Fibroblast of pulmonary artery (primary cell): ENCODE results near the gene PIP4P1.
A peak's percentile ranks its signal among the peaks of the same experiment; 100 is the strongest.

ENCODE experiments used
- DNase-seq: peaks from one replicate; pipeline ENCODE4 v3.0.0-alpha.2; 2010; ENCODE audit warnings: low read depth
- H3K4me3 ChIP-seq: replicated peaks from 2 replicates; pipeline ENCODE4 v1.5.1; 2011; ENCODE audit warnings: low read depth, mild to moderate bottlenecking, control low read depth, low read length, moderate library complexity
- TF ChIP-seq, protein P1 (sequence below): IDR thresholded peaks from 2 replicates; pipeline ENCODE4 v1.5.1; 2011; ENCODE audit warnings: mild to moderate bottlenecking, control low read depth, low read length, inconsistent platforms; ENCODE audit errors: missing control alignments

Gene PIP4P1

DNA sequence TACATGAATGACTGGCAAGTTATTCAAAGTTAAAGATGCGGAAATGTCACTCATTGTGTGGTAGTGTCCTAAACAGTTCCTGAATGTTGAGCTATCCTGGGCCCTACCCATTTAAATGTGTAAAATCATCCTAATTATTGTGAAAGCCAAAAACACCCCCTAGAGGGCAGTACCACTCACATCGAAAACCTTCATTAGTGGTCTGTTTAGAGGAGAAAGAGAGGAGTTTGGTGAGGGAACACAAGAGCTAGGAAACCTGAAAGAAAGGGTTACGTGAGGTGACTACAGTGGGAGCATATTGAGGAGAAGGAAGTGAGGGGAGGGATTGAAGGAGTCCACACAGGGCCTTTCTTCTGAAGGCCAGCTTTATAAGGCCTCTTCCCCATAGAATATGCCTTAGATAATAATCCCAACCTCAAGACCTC, 45.4 kb downstream of the PIP4P1 start:
- TF ChIP-seq, protein P1, sequence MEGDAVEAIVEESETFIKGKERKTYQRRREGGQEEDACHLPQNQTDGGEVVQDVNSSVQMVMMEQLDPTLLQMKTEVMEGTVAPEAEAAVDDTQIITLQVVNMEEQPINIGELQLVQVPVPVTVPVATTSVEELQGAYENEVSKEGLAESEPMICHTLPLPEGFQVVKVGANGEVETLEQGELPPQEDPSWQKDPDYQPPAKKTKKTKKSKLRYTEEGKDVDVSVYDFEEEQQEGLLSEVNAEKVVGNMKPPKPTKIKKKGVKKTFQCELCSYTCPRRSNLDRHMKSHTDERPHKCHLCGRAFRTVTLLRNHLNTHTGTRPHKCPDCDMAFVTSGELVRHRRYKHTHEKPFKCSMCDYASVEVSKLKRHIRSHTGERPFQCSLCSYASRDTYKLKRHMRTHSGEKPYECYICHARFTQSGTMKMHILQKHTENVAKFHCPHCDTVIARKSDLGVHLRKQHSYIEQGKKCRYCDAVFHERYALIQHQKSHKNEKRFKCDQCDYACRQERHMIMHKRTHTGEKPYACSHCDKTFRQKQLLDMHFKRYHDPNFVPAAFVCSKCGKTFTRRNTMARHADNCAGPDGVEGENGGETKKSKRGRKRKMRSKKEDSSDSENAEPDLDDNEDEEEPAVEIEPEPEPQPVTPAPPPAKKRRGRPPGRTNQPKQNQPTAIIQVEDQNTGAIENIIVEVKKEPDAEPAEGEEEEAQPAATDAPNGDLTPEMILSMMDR = peak; percentile 72
- H3K4me3 ChIP-seq = no peak overlapping the region
- peak; percentile 75 for DNase-seq

DNA sequence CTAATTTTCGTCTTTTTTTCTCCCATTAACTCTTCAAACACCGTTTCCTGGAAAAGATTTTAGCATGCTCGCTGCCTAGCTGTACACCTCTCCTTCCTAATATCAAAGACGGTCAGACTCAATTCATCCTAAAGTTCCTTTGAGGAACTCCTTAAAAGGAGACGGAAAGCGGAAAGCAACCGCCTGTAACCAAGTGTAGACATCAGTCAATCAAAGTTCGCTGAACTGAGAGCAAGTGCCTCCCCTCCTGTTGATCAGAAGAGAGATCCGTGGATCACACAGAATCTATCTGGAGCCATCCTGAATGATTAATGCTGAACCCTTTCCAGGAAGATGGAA, 47.5 kb downstream of the PIP4P1 start:
- DNase-seq = no peak
- TF ChIP-seq, protein P1 = no peak
- H3K4me3 ChIP-seq = peak overlapping the region; percentile 93

DNA sequence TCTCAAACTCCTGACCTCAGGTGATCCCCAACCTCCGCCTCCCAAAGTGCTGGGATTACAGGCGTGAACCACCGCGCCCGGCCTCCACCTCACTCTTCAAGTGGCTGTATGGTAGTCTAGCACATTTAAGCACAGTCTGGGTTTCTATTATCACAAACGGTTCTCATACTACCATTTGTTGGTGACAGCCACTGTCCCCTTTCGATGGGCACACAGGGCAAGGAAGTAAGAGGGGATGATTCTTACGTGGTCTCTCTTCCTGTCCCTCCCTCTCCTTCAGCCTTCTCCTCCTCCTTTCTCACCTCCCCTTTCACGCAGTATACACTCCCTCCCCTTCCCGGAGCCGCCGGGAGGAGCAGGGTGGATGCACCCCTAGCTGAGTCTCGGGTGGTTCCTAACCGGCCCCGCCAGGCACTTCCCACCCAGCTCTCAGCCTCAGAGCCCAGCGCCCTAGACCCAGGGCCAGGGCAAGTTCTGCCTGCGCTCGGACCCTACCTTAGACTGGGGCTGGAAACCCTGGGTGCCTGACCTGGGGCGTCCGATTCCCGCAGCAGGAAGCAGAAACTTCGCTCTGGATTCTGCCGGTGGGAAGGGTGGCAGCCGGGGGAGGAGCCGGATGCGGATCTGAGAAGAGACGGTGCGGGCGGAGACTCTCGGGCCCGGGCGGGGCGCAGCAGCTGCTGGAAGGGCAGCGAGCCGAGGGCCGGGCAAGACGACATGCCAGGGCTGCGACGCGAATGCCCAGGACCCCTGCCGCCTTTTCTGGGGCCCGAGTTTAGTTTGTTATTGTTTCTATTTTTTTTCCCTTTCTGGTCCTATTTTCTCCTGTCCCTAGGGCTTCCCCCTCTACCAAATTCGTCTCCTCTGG, 48.1 kb downstream of the PIP4P1 start, which contains the start of gene TEP1:
Gene TEP1, minus strand, starts transcription at position 626 of the 868 bp plus-strand sequence. CDS start 5,062 bp downstream, outside the sequence.
- peak; percentile 81 for DNase-seq
- H3K4me3 ChIP-seq = peak within 1 kb of the TSS; percentile 93
- TF ChIP-seq, protein P1 = no peak

GRCh38 chr14:20412411-20412810, 48.8 kb downstream of the PIP4P1 start:
- peak; percentile 15 for DNase-seq
- TF ChIP-seq, protein P1 = no peak
- peak overlapping the region; percentile 93 for H3K4me3 ChIP-seq

DNA sequence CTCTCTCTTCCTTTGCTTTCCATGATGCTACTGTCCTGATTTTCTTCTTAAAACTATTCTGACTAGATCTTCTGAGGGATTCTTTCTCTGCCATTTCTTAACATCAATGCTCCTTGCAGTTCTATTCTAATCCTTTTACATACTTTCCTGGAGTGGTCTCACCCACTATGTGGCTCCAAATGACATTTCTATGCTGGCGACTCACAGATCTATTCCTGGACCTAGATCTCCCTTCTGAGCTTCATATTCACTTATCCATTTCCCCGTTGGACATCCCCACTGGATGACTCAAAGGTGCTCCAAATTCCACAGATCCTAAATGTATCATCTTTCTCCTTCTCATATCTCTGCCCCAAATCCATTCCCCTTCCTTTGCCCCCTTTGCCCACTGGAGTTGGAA, 52.0 kb downstream of the PIP4P1 start:
- TF ChIP-seq, protein P1 = no peak
- no peak overlapping the region for H3K4me3 ChIP-seq
- no peak for DNase-seq
